OCI-LY3 (cell line): ENCODE data around the gene RING1.

ENCODE experiments used
- H2AFZ ChIP-seq: fragments of 200-600, 300-600 bp; shearing (Covaris generic); 2 replicates; pipeline ENCODE4 v1.6.0; 2014; ENCODE audit warnings: antibody characterized with exemption, low read depth, low read length
- H3K27ac ChIP-seq: fragments of 200-600, 300-600 bp; sonication (generic); 2 replicates; pipeline ENCODE4 v1.5.1; 2014; ENCODE audit warnings: mild to moderate bottlenecking, low read length, moderate library complexity, mixed read lengths
- H3K27me3 ChIP-seq: fragments of 200-600, 300-600 bp; sonication (generic); 2 replicates; pipeline ENCODE4 v1.6.1; 2014; ENCODE audit warnings: low read depth, low read length, mixed read lengths
- H3K36me3 ChIP-seq: fragments of 200-600, 300-600 bp; sonication (generic); replicated peaks from 2 replicates; pipeline ENCODE3; 2014; ENCODE audit warnings: low read depth, low read length, mixed read lengths
- H3K4me1 ChIP-seq: fragments of 300-600, 200-600 bp; sonication (generic); 2 replicates; pipeline ENCODE4 v1.6.1; 2014; ENCODE audit warnings: low read length, mixed read lengths
- H3K4me2 ChIP-seq: fragments of 200-600, 300-600 bp; sonication (generic); 2 replicates; pipeline ENCODE4 v1.6.1; 2014; ENCODE audit warnings: low read length, mixed read lengths
- H3K4me3 ChIP-seq: fragments of 300-600, 200-600 bp; sonication (generic); 2 replicates; pipeline ENCODE4 v1.5.1; 2014; ENCODE audit warnings: antibody characterized with exemption, mild to moderate bottlenecking, low read length, moderate library complexity
- H3K79me2 ChIP-seq: fragments of 300-600, 200-600 bp; shearing (Covaris generic); 2 replicates; pipeline ENCODE4 v1.6.1; 2014; ENCODE audit warnings: mild to moderate bottlenecking, low read length, mixed read lengths
- H3K9ac ChIP-seq: fragments of 300-600, 200-600 bp; shearing (Covaris generic); 2 replicates; pipeline ENCODE4 v1.6.0; 2014; ENCODE audit warnings: mild to moderate bottlenecking, low read length, moderate library complexity
- H3K9me3 ChIP-seq: fragments of 200-600, 300-600 bp; shearing (Covaris generic); 2 replicates; pipeline ENCODE4 v1.6.1; 2014; ENCODE audit warnings: low read length, mixed read lengths; ENCODE audit not compliant: insufficient read depth
- H4K20me1 ChIP-seq: fragments of 200-600, 300-600 bp; sonication (generic); 2 replicates; pipeline ENCODE4 v1.6.1; 2016; ENCODE audit warnings: low read length, mixed read lengths; ENCODE audit not compliant: insufficient read depth
- CTCF ChIP-seq: fragments of 200-600, 300-600 bp; sonication (generic); IDR thresholded peaks from 2 replicates; pipeline ENCODE4 v1.5.1; 2014; ENCODE audit warnings: antibody characterized with exemption, low read length, low read depth
- EZH2phosphoT487 ChIP-seq: fragments of 200-600 bp; shearing (Covaris generic); IDR thresholded peaks from 2 replicates; pipeline ENCODE4 v1.6.1; 2018; ENCODE audit warnings: antibody characterized with exemption, mixed run types, low read depth

The RING1 gene

GRCh38 chr6:33202799-33203198, 5.5 kb upstream of the RING1 start:
- H3K4me2 ChIP-seq = no peak overlapping the region
- H3K27ac ChIP-seq = no peak overlapping the region
- peaks cover 19% of the 10 kb centered on the region for H3K36me3 ChIP-seq

GRCh38 chr6:33203443-33204164, 4.7 kb upstream of the RING1 start:
- Histone ChIP-seq H3K4me1 (peaks cover 22% of the 10 kb centered on the region), H3K27ac (no peak overlapping the region), H3K79me2 (peaks cover 36% of the 10 kb centered on the region), H3K27me3 (no peaks in the 10 kb centered on the region), H3K4me3 (peak overlapping the region; percentile 99; the same call in 1 of the 2 replicates), H3K9me3 (no peaks in the 10 kb centered on the region), H3K36me3 (peaks cover 19% of the 10 kb centered on the region), H2AFZ (no peak overlapping the region), H4K20me1 (no peaks in the 10 kb centered on the region), H3K4me2 (peak overlapping the region; percentile 71), H3K9ac (no peak overlapping the region)
- TF ChIP-seq EZH2phosphoT487 = no peak

More at GRCh38 chr6:33202799-33203198, 5.5 kb upstream of the RING1 start:
- Histone ChIP-seq H3K9me3 (no peaks in the 10 kb centered on the region), H3K4me1 (peaks cover 22% of the 10 kb centered on the region), H2AFZ (no peak overlapping the region), H3K9ac (no peak overlapping the region), H4K20me1 (no peaks in the 10 kb centered on the region; the same call in 1 of the 2 replicates), H3K27me3 (no peaks in the 10 kb centered on the region), H3K4me3 (no peak overlapping the region), H3K79me2 (peaks cover 36% of the 10 kb centered on the region)
- TF ChIP-seq EZH2phosphoT487 (no peak), CTCF (no peak)

GRCh38 chr6:33204165-33204414, 4.2 kb upstream of the RING1 start:
- H3K27me3 ChIP-seq = no peaks in the 10 kb centered on the region
- TF ChIP-seq EZH2phosphoT487 (no peak), CTCF (no peak)
- peaks cover 24% of the 10 kb centered on the region for H3K4me1 ChIP-seq
- no peaks in the 10 kb centered on the region for H3K9me3 ChIP-seq
- peak overlapping the region; percentile 99; the same call in 1 of the 2 replicates for H3K4me3 ChIP-seq
- no peaks in the 10 kb centered on the region; the same call in 1 of the 2 replicates for H4K20me1 ChIP-seq
- no peak overlapping the region for H3K9ac ChIP-seq
- no peak overlapping the region for H3K27ac ChIP-seq
- peak overlapping the region; percentile 71 for H3K4me2 ChIP-seq
- no peak overlapping the region for H2AFZ ChIP-seq
- peaks cover 32% of the 10 kb centered on the region for H3K79me2 ChIP-seq
- H3K36me3 ChIP-seq = peaks cover 19% of the 10 kb centered on the region

- H3K79me2 ChIP-seq = peaks cover 27% of the 10 kb centered on the region
- H4K20me1 ChIP-seq = no peaks in the 10 kb centered on the region; the same call in 1 of the 2 replicates
- H3K36me3 ChIP-seq = peaks cover 19% of the 10 kb centered on the region
- no peaks in the 10 kb centered on the region for H3K9me3 ChIP-seq
- TF ChIP-seq EZH2phosphoT487 (no peak), CTCF (no peak)
- H3K9ac ChIP-seq = peak within 1 kb of the TSS; percentile 95
- H3K4me2 ChIP-seq = peak within 1 kb of the TSS; percentile 71
- peak within 1 kb of the TSS; percentile 99 for H3K4me3 ChIP-seq
- peak within 1 kb of the TSS; percentile 72 for H3K27ac ChIP-seq
- peak within 1 kb of the TSS; percentile 25; the same call in 1 of the 2 replicates for H2AFZ ChIP-seq
- peaks cover 26% of the 10 kb centered on the region for H3K4me1 ChIP-seq
- no peaks in the 10 kb centered on the region for H3K27me3 ChIP-seq
These were observed 3.7 kb upstream of the RING1 start, which contains the start of gene HSD17B8 for GRCh38 chr6:33204415-33205190. Gene HSD17B8, plus strand, starts transcription at chr6:33204655. Its CDS starts 14 bp downstream, at chr6:33204669.
